Measurements from ENCODE around the gene ABCA6.
"Not testable (repeated sequence)": the region's sequence is repeated elsewhere in the genome, so short reads cannot be mapped to it uniquely, and the experiment has no call there.

ABCA6 gene

DNA sequence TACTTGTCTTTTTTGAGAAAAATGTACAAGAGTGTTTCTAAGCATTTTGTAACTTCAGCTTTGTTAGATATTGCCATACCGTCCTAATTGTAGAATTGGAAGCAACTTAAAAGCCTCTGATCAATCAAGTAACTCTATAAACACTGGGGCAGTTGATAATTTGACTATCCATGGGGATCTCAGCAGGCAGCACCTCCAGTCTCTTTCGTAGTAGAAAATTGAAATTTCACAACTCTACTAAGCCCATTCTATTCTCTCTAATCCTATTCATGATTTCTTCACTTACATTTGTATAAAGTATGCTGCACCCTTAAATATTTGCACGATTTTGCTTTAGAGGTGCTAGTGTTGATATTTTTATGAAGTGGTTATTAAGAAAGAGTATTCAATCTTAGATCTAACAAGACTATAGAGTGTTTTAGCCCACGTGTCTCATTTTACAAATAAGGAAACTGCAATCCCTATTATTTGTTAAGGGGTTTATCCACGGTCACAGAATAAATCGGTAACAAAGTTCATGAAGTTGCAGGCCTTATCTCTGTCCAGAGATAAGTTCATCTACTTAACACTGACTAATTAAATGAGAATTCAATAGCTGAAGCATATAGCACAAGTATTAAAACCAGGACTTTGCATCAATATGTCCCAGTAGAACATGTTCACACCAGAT is 10.9 kb downstream of the ABCA6 start:
- no peak for DNase-seq

DNA sequence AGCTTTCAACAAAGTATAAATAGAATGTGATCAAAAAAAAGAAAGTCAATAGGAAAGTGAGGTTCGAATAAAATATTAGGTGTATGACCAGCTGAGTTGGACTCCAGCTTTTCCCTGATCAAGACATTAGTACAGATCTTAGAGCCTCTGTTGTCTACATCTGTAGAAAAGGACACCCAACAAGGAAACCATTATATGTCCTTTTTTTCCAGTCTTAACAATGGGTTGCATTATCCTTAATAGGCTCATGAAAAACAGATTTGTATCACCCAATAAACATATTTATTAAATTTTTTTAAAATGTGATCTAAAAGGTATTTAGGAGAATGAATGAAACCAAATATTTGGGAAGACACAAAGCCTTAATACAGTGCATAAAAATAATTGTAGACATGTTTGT is 18.1 kb downstream of the ABCA6 start:
- DNase-seq = no peak

DNA sequence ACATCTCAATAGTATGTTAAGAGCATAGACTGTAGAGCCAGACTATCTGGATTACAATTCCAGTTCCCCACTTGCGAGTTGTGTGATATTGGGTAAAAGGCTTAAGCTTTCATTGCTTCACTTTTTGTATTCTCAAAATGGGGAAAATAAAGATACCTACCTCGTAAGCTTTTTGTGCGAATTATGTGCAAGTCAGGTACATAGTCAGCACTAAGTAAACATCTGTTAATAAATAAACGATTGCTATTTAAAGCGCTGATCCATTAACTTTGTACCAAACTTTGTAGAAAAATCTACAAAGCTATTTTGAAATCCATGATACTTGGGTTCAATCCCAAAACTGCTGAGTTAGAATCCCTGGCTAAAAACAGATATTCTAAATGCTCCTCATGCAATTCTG is 19.6 kb downstream of the ABCA6 start:
- no peak for DNase-seq

DNA sequence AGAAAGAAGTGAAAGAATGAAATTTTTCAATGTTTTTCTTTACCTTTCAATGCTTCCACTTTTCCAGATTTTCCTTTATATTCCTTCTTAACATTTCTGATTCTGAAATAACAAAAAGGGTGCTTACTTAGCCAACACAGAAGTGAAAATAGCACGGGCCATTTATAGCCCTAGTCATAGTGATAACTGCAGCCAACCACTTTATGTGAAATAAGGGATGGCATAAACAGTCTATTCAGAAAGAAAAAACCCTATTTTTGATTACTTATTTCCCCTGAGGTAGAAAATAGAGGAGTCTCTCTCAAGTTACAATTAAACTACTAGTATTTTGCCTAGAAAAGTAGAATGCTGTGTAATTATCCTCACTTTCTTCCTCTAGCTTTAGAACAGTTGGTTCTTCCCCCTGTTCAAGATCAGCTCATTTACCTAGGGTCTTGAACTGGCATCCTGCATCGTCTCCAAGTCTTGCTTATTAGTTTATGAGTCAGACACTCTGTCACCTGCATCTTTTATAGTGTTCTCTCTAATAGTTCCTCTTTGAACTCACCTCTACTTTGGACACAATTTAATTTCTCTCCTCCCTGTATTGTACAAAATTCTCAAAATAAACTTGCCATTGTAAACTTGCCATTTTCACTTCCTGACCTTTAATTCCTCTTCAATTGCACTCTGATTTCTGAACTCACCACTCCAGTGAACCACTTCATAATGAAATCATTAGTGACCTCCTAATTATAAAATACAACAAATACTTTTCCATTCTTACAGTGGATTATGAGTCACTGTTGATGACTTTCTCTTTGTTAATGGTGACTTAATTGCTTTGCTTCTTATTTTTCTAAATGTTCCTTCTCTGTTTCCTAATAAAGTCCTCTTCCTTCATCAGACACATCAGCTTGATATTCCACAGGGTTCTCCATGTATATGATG is 23.6 kb downstream of the ABCA6 start:
- DNase-seq = no peak

DNA sequence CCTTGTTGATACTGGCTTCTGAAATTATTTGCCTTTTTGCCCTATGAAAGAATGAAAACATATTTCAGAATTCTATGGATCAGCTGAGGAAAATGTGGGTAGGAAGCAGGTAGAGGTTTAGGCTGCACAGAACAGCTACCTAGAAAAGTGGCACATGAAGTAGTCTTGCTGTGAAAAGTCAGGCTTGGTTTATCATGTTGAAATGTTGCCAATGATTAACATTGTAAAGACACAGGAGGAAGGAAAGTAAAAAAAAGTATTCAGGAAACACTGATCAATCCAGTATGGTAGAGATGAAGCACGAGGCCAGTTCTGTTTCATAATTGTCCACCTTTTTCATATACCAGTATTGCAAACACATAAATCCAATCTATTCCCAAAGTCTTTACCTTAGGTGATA is 29.9 kb downstream of the ABCA6 start:
- DNase-seq = no peak

DNA sequence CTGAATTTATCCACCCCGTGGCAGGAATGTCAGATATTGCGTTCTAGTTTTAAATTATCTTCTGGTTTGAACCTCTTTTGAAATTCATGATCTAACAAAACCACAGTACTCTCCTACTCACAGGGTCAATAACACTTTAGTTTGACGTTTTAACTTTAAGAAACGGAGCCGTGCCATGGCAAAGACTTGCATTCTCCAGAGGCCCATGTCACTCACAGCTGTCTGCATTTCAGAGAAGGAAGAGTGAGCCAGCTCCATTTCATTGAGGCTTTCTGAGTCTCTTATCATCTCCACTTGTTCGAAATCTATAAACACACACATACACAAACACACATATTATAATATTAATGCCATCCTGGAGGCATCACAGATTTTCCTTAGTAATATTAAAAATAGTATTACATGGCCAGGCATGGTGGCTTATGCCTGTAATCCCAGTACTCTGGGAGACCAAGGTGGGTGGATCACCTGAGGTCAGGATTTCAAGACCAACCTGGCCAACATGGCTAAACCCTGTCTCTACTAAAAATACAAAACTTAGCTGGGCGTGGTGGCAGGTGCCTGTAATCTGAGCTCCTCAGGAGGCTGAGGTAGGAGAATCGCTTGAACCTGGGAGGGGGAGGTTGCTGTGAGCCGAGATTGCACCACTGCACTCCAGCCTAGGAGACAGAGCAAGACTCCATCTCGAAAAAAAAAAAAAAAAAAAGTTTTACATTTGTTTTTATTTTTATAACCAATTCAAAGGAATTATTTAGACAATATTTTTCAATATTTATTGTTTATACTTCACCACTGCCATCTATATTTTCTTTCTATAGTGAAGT is 35.6 kb downstream of the ABCA6 start:
- no peak for DNase-seq

DNA sequence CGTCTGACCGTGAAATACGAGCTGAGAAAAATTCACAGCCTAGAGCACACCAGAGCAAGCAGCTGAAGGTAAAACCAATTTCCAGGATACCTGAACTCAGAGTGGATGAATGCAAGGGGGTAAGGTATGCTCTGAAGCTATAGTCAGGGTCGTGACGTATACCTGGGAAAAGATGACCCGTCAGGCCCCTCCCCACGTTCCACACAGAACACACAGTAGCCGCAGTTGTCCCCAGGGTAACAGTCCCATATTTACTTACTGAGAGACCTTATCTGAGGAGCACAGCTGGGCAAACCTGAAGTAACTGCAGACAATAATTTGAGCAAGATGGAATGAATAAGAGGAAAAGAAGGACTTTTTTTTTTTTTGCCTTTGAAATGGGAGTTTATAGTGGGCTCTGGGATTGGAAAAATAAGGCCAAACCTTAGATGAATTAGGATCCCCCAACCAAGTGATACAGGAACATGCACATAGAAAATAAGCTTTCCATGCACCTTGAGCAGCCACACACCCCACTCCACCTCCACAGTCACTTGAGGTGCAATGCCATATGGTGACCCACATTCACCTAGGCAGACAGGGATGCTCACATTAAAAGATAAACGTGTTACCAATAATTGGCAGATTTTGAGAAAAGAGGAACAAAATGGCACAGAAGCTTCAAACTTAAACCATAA is 38.0 kb downstream of the ABCA6 start:
- no peak for DNase-seq

DNA sequence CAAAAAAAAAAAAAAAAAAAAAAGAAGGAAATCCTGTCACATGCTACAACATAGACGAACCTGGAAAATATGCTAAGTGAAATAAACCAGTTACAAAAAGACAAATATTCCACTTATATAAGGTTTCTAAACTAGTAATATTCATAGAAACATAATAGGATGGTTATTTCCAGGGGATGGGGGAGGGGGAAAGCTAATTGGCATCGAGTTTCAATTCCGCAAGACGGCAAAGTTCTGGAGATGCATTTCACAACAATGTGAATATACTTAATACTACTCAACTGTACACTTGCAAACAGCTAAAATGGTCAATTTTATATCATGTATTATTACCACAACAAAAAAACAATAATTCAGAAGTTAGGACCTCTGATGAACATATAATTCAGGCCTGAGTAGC is 43.1 kb downstream of the ABCA6 start:
- no peak for DNase-seq

DNA sequence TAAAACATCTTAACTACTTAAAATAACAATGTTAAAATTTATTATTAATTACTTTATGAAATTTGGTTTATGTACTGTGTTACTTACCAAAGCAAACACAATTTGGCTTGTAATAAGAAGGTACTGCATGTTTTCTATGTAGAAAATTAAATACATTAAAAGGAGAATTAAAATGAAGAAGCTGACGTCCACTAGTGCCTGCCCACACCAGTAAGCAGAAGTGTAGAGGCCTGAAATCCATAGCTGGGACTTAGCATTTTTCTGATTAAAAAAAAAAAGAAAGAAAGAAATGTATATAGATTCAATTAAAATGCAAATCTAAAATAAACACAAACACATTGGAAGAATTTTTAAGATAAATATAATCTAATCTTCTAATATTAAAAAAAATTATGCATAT is 45.2 kb downstream of the ABCA6 start:
- DNase-seq = no peak

DNA sequence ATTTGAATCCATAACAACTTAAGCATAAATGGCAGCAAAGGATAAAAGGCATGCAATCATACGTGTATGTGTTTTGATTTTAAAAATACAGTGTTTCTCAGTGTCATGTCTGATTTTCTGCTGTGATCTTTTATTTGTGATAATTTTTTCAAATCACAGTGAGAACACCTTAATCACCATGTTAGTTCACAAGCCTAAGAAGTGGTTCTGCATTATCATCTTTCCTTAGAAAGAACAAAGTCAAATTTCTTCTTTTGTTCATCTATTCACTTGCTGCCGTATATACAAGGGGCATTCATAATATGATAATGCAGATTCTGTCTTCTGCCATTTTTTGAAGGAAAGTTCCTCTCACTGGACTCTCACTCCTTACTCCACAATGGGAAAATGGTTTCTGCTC is 47.7 kb downstream of the ABCA6 start:
- DNase-seq = no peak

DNA sequence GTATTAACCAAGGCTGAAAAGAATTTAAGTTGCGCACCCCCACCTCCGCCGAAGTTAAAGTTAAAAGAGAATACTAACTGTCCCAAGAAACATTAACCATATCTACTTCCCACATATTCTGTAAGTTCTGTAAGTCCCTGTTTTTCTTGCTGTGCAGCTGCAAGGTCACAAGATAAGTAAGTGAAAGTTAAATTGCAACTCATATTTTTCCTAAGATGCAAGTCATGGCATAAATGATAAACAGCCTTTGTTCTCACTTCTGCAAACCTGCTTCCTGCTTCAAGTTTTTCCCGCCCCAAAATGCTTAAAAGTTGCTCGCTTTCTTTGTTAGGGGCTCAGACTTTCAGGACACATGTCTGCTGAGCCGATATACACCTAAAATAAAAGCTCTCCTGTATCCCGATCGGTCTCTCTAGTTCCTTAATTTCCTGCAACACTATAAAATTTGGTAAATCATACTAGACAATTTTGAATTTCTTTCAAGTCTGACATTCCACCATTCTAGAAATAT is 48.4 kb downstream of the ABCA6 start:
- no peak for DNase-seq

DNA sequence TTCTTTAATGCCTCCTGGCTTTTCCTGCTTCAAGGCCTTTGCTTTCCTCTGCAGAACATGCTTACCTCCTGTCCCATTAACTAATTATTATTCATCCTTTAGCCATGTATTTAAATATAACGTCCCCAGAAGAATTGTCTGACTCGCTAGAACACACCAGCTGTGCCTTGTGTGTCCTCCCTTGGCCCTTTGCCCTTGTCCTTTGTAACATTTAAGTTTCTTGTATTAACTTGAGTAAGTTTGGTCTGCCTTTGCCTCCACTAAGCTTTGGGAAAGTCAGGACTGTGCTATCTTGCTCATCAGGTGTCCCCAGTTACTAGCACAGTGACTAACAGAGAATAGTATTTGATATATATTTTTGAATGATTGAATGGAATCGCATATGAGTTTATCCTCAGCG is 51.3 kb downstream of the ABCA6 start:
- DNase-seq = no peak

DNA sequence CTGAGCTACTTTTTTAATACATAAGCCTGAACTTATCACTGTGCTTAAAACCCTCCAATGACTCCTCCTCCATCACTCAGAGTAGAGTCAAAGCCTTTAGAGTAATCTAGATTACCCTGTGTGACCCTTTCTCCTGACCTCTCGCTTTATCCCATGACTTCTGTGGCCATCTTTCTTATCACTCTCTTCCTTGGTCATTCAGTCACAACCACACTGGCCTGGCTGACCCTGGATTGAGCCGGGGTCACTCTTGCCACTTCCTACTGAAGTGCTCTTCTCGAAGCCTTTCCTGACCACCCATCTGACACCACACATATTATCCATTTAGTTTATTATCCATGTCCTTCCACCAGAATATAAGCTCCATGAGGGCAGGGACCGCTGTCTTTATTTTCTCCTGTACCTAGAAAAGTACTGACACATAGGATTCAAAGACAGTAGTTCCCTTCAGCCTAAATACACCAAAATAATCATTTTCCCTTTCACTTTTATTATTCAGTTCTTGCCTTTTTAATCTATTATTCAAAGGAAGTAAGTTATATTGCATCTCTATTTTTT is 53.0 kb downstream of the ABCA6 start:
- DNase-seq = no peak

DNA sequence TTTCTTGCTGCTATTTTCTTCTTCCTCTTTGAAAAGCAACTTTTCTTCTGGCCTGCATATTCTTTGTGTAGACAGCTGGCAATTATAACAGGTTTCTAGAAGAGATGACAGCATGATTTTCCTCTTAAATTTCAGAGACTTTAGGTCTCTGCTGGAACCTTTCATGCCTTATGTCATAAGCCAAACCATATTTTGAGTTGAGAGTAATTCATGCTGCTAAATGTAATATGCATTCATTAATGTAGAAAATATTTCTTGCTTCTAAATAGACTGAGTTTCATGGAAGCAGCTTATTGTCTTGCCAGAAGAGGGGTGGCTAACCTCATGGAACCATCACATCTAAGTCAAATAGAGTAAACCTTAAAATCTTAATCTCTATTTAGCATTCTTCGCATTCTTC is 55.1 kb downstream of the ABCA6 start:
- DNase-seq = no peak

DNA sequence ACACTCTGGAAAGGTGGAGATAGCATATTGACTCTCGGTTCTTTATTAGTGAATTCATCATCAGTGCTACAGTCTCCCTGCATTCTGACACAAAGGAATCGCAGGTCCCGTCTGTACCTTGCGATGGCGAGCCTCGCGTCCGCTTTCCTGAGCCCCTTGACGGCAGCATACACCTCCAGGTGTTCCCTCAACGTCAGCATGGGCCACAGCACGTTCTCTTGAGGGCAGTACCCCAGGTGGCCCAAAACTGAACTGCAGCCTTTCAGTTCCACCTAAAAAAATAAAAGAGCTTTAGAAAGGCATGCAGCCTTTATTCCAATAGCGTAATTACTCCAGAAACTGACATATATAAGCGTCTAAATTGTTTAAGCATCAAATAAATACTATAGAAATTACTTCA is 56.8 kb downstream of the ABCA6 start:
- no peak for DNase-seq

DNA sequence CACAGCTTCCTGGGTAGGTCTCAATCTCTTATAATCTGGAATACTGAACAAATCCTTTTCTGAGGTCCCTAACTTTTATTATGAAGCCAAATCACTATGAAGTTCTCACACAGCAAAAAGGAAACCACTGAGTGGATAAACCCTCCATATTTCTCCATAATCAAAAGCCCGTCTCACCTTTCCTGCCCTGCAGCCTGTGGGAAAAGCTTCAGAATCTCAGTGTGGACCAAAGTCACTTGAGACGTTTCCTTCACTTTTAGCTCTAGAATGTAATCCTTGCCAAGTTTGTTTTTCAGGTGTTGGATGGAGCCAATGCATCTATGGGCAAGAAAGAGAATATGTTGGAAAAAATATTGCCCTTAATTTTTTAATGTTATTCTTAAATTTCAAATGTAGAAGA is 59.0 kb downstream of the ABCA6 start:
- no peak for DNase-seq

DNA sequence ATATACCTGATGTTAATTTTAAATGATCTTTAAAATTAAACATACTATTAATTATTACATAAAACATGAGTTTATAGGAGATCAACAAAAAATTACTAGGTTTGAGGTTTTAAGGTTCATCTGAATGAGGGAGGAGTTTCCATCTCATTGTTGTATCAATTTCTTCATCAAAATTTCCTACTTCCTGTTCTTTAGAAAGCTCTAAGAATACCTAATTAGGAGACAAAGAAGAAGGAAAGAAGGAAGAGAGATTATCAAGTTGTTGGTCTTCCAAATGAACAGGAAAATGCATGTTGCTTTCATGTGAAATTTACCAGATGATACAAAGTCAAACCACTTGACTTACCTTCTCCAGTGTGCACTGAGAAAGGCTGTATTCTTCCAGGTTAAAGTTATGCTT is 62.8 kb downstream of the ABCA6 start:
- no peak for DNase-seq

DNA sequence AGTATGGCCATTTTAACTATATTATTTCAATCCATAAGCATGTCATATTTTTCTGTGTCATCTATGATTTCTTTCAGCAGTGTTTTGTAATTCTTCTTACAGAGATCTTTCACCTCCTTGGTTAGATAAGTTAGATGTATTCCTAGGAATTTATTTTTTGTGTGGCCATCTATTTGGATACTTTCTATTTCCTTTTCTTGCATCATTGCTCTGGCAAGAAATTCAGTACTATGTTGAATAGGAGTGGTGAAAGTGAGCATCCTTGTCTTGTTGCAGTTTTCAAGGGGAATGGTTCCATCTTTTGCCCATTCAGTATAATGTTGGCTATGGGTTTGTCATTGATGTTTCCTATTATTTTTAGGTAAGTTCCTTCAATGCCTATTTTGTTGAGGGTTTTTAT is 65.9 kb downstream of the ABCA6 start:
- DNase-seq = no peak

DNA sequence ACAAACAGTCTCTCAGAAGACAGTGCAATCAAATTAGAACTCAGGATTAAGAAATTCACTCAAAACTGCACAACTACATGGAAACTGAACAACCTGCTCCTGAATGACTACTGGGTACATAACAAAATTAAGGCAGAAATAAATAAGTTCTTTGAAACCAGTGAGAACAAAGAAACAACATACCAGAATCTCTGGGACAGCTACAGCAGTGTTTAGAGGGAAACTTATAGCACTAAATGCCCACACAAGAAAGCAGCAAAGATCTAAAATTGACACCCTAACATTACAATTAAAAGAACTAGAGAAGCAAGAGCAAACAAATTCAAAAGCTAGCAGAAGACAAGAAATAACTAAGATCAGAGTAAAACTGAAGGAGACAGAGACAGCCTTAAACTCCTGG is 68.3 kb downstream of the ABCA6 start:
- DNase-seq = not testable (repeated sequence)

DNA sequence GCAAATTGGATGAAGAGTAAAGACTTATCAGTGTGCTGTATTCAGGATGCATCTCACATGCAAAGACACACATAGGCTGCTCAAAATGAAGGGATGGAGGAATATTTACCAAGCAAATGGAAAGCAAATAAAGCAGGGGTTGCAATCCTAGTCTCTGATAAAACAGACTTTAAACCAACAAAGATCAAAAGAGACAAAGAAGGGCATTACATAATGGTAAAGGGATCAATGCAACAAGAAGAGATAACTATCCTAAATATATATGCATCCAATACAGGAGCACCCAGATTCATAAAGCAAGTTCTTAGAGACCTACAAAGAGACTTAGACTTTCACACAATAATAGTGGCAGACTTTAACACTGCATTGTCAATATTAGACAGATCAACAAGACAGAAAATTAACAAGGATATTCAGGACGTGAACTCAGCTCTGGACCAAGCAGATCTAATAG is 68.9 kb downstream of the ABCA6 start:
- not testable (repeated sequence) for DNase-seq

DNA sequence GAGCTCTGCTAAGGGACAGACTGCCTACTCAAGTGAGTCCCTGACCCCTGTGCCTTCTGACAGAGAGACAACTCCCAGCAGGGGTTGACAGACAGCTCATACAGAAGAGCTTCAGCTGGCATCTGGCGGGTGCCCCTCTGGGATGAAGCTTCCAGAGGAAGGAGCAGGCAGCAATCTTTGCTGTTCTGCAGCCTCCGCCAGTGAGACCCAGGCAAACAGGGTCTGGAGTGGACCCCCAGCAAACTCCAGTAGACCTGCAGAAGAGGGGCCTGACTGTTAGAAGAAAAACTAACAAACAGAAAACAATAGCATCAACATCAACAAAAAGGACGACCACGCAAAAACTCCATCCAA is 70.5 kb downstream of the ABCA6 start:
- DNase-seq = not testable (repeated sequence)
